HTR-8/SVneo (cell line): Measurements from ENCODE around the gene PRORP.
A peak's percentile ranks its signal among the peaks of the same experiment; 100 is the strongest.
"Not testable (repeated sequence)": the region's sequence is repeated elsewhere in the genome, so short reads cannot be mapped to it uniquely, and the experiment has no call there.

Experiments used
- DNase-seq: peaks from one replicate; pipeline ENCODE4 v3.0.0; 2011; ENCODE audit warnings: low spot score, mixed read lengths; ENCODE audit not compliant: insufficient read length
- FAIRE-seq: peaks from 2 replicates; lab custom pipeline; 2011; peaks lifted over from hg19 to GRCh38; lab: Jason Lieb, UNC

Gene PRORP

GRCh38 chr14:35121887-35122695 is at the start of gene PRORP, which contains the start of gene PPP2R3C:
Gene PRORP (plus strand): TSS chr14:35122552. CDS start chr14:35123246, 694 bp downstream.
Gene PPP2R3C (minus strand): TSS chr14:35121990. CDS start chr14:35121959, 31 bp downstream.
- FAIRE-seq = peak; percentile 83

DNA sequence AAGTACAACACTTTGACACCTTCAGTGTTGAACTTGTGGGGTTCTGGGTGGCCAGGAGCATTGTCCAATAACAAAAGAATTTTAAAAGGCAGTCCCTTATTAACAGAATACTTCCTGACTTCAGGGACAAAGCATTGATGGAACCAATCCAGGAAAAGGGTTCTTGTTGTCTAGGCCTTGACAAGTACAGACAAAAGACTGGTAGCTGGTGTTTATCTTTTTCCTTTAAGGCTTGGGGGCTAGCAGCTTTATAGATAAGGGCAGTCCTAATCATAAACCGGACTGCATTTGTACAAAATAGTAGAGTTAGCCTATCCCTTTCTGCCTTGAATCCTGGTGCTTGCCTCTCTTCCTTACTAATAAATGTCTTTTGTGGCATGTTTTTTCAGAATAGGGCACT is 48.9 kb upstream of the PRORP start:
- FAIRE-seq = no peak

More at GRCh38 chr14:35121887-35122695, at the start of gene PRORP, which contains the start of gene PPP2R3C:
- DNase-seq = peak; percentile 88

GRCh38 chr14:35078082-35078481 is 44.3 kb upstream of the PRORP start:
- no peak for DNase-seq
- no peak for FAIRE-seq

More for the DNA sequence above, 48.9 kb upstream of the PRORP start:
- DNase-seq = no peak

DNA sequence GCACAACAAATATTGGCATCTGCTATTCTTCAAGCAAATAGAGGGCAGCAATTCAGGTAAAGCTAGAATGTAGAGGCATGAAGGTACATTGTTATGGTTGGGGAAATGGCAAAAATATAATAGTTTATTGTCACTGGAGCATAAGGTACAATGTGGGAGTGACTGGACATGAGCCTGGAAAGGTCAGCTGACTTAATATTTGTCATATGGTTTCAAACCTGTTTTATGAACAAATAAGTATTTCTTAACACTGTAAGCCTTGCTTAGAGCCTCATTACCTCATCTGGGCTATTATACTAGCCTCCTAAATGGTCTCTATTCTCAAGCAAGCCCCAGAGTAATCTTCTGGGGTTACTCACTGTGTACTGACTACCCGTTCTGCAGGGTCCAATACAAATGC is 42.6 kb upstream of the PRORP start:
- FAIRE-seq (no peak), DNase-seq (no peak)

- FAIRE-seq (no peak), DNase-seq (no peak)
These were observed 38.7 kb upstream of the PRORP start for GRCh38 chr14:35083530-35084150.

GRCh38 chr14:35085441-35085840 is 36.9 kb upstream of the PRORP start:
- no peak for DNase-seq
- no peak for FAIRE-seq

DNA sequence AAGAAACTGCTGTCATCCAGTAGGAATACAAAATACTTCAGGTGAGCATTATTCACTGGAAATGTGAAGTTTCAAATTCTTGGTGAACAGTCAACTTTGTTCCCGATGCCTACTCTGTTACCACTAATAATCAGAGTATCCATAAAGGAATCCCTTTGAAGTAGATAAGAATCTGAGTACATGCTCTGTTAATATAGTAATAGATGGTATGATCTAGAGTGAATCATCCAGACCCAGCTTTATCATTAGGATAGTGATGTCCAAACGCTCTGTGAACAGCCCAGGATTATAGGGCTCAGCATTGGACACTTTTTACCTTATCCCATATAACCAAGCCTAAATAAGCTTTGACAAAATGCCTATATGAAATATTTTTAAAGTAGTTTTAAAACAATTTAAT is 33.8 kb upstream of the PRORP start:
- FAIRE-seq (no peak), DNase-seq (no peak)

- DNase-seq, FAIRE-seq: not testable (repeated sequence)
These were observed 27.7 kb upstream of the PRORP start for GRCh38 chr14:35094645-35095044.

DNA sequence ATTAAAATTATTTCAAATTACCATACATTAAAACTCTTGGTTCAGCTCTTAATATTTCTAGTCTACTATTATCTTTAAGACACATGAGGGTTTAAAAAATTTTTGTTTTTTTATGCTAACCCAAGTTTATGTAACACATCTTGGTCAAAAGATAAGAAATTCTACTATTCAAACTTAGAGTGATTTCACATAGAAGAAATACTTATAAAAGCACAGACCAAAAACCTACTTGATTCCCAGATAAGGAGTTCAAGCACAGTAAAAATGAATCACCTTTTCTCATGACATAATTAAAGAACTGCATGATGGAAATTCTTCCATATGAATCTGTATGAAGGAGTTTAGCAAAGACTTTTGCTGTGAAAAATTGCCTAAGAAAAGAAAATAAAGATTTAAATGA is 14.5 kb upstream of the PRORP start:
- FAIRE-seq (no peak), DNase-seq (no peak)

DNA sequence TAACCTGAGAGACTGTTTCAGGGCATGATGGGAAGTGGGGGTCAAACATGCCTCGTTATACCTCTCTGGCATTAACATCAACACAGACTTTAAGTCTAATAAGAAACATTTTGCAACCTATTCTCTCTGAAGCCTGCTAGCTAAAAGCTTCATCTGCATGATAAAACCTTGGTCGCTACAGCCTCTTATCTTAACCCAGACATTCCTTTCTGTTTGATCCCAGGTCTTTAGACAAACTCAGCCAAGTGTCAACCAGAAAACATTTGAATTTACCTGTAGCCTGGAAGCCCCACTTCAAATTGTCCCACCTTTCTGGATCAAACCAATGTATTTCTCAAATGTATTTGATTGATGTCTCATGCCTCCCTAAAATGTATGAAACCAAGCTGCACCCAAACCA is 9.7 kb upstream of the PRORP start:
- FAIRE-seq (no peak), DNase-seq (no peak)

DNA sequence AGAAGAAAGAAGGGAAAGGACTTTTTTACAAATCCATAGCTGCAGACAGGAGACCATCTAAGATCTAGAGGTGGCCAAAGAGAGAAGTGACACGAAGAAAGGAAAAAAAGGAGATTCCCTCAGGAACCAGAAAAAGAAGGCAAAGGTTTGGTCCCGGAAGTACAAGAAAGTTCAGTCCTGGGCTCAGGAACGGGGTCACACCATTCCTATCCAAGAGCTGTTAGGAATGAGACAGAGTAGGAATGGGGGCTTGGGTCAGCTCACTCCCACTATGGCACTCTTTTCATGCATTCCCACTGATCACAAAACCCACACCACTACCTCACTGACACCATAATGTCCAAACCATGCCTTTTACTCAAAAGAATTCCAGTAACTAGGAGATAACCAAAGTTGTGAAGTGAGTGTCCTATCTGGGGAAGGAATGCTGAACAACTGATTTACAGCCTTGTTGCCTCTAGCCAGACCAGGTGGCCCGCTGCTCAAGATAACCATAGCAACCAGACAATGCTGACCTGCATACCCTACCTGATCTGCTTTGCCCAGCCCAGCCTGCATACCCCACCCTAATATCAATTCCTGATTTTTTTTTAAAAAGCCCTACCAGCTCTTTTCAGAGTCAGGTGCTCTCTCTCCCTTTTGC is 8.9 kb upstream of the PRORP start:
- DNase-seq (no peak), FAIRE-seq (no peak)

GRCh38 chr14:35114036-35114435 is 8.3 kb upstream of the PRORP start:
- peak; percentile 14 for DNase-seq
- no peak for FAIRE-seq

DNA sequence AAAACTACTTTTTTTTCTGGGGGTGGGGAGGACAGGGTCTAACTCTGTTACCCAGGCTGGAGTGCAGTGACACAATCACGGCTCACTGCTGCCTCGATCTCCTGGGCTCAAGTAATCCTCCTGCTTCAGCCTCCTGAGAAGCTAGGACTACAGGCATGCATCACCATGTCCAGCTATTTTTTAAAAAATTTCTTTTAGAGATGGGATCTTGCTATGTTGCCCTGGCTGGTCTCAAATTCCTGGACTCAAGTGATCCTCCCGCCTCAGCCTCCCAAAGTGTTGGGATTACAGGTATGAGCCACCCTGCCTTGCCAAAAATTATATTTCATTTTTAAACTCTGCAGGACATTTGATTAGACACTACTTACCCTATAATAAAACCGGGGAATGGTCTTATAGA is 6.1 kb upstream of the PRORP start:
- FAIRE-seq = no peak
- DNase-seq = no peak

DNA sequence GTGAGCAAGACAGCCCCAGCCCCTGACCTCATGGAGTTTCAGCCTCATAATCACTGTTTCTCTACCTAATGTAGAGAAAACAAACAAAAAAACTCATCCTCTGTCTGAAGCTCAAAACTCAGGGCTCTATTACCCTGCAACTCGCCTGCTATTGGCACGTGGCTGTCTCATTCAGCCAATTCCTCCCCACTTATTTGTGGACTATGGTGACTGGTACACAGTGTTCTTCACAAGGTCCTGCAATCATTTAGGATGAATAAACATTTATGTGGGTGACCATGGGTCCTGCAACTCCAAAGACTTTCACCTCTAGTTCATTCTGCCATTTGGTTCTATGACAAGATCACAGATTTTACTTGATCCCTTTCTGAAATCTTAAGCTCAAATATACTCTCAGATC is 5.2 kb upstream of the PRORP start:
- FAIRE-seq (no peak), DNase-seq (no peak)

DNA sequence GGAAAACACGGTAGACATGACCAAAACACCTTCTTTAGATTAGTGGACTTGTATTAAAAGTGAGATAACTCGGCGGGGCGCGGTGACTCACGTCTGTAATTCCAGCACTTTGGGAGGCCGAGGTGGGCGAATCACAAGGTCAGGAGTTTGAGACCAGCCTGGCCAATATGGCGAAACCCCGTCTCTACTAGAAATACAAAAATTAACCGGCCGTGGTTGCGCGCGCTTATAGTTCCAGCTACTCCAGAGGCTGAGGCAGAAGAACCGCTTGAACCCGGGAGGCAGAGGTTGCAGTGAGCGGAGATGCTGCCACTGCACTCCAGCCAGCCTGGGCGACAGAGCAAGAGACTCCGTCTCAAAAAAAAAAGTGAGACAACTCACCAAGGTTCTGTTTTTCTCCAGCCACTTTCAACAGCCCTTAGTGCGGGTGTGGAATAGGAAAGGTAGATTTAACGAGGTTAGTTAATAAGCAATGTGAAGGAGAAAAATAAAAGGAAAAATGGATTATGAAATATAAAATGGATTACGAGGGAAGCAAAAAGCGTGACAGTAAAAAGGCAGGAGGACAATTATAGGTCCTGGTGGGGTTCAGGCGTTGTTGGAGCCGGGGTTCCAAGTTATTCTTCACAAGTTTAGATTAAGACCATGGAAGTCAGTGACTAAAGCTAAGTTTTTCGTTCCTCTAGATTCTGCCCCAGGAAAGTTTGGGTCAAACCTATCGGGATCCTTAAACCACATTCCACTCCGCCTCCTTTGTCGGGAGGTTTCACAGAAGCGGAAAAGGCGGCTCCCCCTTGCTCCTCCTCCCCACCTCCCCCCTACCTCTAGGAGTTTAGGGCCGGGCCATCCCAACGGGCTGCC is 1.1 kb upstream of the PRORP start:
- DNase-seq (no peak), FAIRE-seq (no peak)

GRCh38 chr14:35122696-35123387 is 490 bp downstream of the PRORP start:
- FAIRE-seq = no peak

GRCh38 chr14:35123388-35123703 is 994 bp downstream of the PRORP start:
- no peak for FAIRE-seq
- DNase-seq = no peak

More at GRCh38 chr14:35122696-35123387, 490 bp downstream of the PRORP start:
- DNase-seq = peak; percentile 27

GRCh38 chr14:35124127-35124526 is 1.8 kb downstream of the PRORP start:
- DNase-seq (no peak), FAIRE-seq (no peak)

DNA sequence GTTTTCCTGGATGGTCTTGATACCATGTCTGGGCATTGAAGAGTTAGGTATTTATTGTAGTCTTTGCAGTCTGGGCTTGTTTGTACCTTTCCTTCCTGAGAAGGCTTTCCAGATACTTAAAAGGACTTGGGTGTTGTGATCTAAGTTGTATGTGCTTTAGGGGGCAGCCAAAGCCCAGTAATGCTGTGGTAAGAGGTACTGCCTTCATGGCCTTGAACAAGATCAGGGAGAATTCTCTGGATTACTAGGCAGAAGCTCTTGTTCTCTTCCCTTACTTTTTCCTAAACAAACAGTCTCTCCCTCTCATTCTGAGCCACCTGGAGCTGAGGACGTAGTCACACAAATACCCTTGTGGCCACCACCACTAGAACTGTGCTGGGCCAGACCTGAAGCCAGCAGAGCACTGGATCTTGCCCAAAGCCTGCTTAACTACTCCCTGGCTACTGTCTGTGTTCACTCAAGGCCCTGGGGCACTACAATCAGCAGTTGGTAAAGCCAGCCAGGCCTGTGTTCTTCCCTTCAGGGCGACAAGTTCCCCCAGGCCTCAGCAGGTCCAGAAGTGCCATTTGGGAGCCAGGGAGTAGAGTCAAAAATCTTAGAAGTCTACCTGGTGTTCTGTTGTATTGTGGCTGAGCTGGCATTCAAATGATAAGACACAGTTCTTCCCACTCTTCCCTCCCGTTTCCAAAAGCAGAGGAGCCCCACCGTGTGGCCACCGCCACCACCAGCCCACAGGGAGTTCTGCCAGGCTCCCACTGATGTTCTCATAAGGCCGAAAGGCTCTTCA is 11.4 kb downstream of the PRORP start:
- DNase-seq = no peak
- FAIRE-seq = no peak
